Umbilical cord (tissue), 2 donors: Measurements from ENCODE around the gene FSCN2. TPM values are rescaled to one million over a fixed set of nuclear protein-coding genes. Genes with fewer than 3 reads are reported as not detected.

ENCODE experiments used
- DNase-seq: peaks from one replicate; pipeline ENCODE4 v3.0.0-alpha.2; 2015; ENCODE audit warnings: low spot score
- total RNA-seq: library from RNA; depleted of rRNA; stranded (reverse); fragments of >200 nt; gene quantifications from one replicate; pipeline ENCODE4 v1.2.3, GENCODE V29; 2014; ENCODE audit warnings: low replicate concordance; ENCODE audit not compliant: insufficient read depth

Gene FSCN2
- 2.2 TPM for total RNA-seq

- no peak for DNase-seq
These were observed at the start of gene FSCN2 for GRCh38 chr17:81527591-81528383. FSCN2 (plus strand) TSS chr17:81528377; CDS start chr17:81528532, 155 bp downstream.

DNA sequence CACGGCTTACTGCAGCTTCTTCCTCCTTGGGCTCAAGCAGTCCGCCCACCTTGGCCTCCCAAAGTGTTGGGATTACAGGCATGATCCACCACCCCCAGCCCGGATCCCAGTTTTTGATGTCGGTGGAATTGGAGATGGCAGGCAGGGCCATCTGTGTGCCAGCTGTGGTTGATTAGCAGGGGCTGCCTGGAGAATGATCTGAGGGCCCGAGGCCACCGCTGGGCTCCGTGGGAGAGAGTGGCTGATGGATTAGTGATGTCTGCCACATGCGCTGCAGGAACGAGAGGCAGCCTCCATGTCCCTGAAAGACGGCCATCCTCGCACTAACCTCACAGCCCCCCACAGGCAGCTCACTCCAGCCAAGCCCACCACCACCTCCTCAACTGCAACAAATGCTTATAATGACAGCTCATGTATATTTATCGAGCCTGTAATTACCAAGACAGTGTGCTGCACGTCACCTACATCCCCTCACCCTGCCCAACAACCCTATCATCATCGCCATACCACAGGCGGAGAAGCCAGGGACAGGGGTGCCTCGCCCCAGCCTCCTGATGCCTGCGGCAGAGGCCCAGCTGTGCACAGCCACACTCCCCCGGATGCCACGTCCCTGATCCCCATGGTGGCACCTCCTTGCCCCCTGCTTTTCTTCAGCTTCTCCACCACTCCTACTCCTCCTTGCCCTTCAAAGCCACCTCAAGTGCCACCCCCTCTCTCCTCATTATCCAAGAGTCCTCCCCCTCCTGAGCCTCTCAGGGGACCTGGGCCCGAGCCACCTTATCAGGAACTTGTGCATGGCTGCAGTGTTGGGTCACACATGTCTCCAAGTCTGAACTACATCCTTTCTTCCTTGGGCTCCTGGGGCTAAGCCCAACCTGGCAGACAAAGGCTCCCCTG is 48.8 kb upstream of the FSCN2 start:
- DNase-seq = no peak

GRCh38 chr17:81480140-81481072 is 47.8 kb upstream of the FSCN2 start:
- no peak for DNase-seq

GRCh38 chr17:81481073-81481799 is 46.9 kb upstream of the FSCN2 start:
- peak; percentile 85 for DNase-seq

DNA sequence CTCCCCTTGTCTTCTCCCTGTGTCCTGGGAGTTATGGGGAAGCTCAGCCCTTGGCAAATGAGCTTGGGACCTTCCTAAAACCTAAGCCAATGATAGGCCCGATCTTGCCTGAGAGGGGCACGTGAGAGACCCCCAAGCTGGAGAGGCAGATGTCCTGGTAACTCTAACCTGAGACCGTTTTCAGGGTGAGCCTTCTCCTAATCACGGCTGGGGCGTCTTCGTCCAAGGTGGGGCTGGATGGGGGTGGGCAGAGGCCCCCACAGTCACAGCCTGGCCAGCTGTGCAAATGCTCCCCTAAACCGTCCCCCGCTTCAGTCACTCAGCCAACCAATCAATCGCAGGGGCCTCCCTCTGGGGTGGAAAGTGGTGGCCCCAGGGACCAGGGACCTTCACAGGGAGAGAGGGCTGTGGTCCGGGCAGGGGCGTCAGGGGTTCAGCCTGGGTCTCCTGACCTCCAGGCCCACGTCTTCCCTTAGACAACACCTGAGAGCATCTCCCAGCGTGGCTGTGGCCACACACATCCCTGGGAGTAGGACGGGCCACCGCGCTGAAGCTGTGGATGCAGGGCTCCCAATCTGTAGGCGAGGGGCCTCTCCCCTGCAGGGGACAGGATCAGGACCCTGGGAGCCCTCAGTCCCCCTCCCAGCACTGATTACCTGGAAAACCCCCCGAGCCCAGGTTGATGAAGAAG is 46.2 kb upstream of the FSCN2 start:
- no peak for DNase-seq

DNA sequence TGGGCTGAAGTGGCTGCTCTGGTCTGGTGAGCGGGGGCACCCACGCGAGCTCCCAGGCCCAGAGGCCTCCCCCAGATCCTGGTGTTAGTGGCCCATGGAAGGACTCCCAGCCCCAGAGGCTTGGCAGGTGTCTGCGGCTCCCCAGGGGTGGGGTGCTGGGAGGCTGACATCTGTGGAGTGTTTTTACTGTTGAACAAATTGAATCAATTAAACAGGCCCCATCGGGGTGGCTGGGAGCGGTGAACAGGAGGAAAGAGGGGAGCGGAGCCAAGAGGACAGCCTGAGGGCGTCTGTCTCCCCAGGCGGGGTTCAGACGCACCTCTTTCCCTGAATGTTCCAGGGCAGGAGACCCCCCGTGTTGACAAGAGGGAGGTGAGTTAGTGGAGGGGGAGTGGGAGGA is 45.5 kb upstream of the FSCN2 start:
- DNase-seq = no peak

- DNase-seq = no peak
These were observed 44.9 kb upstream of the FSCN2 start for GRCh38 chr17:81483085-81483861.

GRCh38 chr17:81483862-81484194 is 44.3 kb upstream of the FSCN2 start:
- no peak for DNase-seq

- DNase-seq = peak; percentile 80
These were observed 43.8 kb upstream of the FSCN2 start for GRCh38 chr17:81484195-81484979.

GRCh38 chr17:81486199-81486810 is 41.9 kb upstream of the FSCN2 start:
- no peak for DNase-seq

- no peak for DNase-seq
These were observed 41.1 kb upstream of the FSCN2 start for GRCh38 chr17:81487089-81487486.

DNA sequence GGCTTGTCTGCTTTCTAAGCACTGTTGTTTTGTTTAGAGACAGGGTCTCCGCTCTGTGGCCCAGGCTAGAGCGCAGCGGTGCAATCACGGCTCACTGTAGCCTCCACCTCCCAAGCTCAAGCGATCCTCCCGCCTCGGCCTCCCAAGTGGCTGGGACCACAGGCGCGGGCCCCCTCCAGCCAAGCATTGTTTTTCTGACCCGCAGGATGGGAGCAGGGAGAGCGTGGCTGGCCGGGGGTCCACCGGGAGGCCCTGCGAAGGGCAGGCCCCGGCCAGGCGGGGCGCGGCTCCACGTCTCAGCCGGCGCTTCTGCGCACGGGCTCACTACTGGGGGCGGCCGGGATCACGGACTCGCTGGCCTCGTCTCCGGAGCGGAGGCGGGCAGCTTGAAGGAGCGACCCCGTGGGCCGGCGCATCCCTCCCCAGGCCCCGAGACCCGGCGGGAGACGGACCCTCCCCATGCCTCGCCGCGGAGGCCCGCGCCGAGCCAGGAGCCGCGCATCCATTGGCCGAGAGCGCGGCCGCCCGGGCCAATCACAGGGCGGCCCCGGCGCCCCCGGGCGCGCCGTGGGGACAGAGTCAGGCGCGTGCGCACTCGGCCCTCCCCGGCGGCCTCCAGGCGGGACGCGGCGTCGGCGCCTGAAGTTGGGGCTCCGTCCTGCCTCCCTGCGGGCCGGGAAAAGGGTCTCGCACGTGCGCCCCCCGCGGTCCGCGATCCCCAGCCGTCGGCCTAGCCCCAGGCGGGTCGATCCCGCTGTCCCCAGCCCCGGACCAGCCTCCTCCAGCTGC is 40.5 kb upstream of the FSCN2 start:
- peak; percentile 85 for DNase-seq

DNA sequence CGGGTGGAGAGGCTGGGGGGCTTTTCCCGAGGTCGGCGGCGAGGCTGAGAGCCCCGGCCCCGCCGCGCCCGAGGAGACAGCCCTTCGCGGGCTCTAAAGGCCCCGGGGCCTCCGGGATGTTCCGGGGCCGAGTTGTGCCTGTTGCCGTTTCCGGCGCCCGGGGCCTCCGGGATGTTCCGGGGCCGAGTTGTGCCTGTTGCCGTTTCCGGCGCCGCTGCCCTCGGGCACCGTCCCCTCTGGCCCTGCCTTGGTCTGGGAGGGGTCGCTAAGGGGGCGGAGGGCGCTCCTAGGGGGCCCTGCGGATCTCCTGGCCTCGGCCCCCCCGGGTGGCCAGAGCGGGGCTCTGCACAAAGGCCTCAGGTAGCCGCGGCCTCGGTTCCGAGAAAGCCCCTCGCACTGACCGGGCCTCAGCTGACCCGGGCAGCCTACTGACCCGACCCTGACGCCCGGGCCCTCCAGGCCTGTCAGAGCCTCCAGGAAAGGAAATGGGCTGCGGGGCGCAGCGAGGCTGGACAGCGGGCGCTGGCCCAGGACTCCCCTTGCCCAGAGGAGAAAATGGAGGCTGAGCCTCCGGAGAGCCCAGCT is 39.8 kb upstream of the FSCN2 start:
- no peak for DNase-seq

- DNase-seq = peak; percentile 64
These were observed 38.9 kb upstream of the FSCN2 start for GRCh38 chr17:81489012-81489997.
